CD14-positive monocyte (primary cell): ENCODE data around the gene CD276. TPM values are rescaled to one million over a fixed set of nuclear protein-coding genes. Genes with fewer than 3 reads are reported as not detected.

ENCODE experiments used
- DNase-seq, 3 donors: peaks; one replicate each; pipeline ENCODE4 v3.0.0-alpha.2; 2011 to 2022
- H2AFZ ChIP-seq: 2 replicates; pipeline ENCODE4 v1.6.0; 2012; ENCODE audit warnings: mild to moderate bottlenecking, low read depth, low read length, inconsistent platforms; ENCODE audit not compliant: insufficient read depth, poor library complexity, severe bottlenecking
- H3K27ac ChIP-seq, 2 donors: 1 replicate in 1 of 2; 2 replicates in 1 of 2; pipeline ENCODE4 v1.5.1; 2012 to 2013; ENCODE audit warnings: low read length in 2 of 2, control low read depth in 1 of 2, inconsistent platforms in 1 of 2, low read depth in 1 of 2, mild to moderate bottlenecking in 1 of 2
- H3K27me3 ChIP-seq, 2 donors: one replicate each; pipeline versions ENCODE4 v1.6.0 to v1.6.1; 2011 to 2013; ENCODE audit warnings: low read length in 2 of 2; ENCODE audit not compliant: control insufficient read depth in 2 of 2, insufficient read depth in 2 of 2
- H3K36me3 ChIP-seq, 2 donors: replicated peaks in 1 of 2; 1 replicate in 1 of 2; 2 replicates in 1 of 2; pipeline versions ENCODE4 v1.5.1 to v1.6.1; 2012 to 2013; ENCODE audit warnings: low read length in 2 of 2, control low read depth in 1 of 2, inconsistent platforms in 1 of 2, mild to moderate bottlenecking in 1 of 2; ENCODE audit not compliant: insufficient read depth in 2 of 2, control insufficient read depth in 1 of 2
- H3K4me1 ChIP-seq, 2 donors: 1 replicate in 1 of 2; 2 replicates in 1 of 2; pipeline versions ENCODE4 v1.5.1 to v1.6.1; 2012 to 2013; ENCODE audit warnings: low read length in 2 of 2, control low read depth in 1 of 2, inconsistent platforms in 1 of 2, mild to moderate bottlenecking in 1 of 2, moderate library complexity in 1 of 2; ENCODE audit not compliant: insufficient read depth in 2 of 2, control insufficient read depth in 1 of 2
- H3K4me2 ChIP-seq: replicated peaks from 2 replicates; pipeline ENCODE3; 2012; ENCODE audit warnings: low read length, moderate library complexity, mild to moderate bottlenecking; ENCODE audit not compliant: poor library complexity, severe bottlenecking; ENCODE audit errors: extremely low read depth
- H3K4me3 ChIP-seq, 3 experiments: fragments of 200-600 bp in 1 of 3; sonication (generic) in 1 of 3; replicated peaks in 1 of 3; 1 replicate in 2 of 3; 2 replicates in 1 of 3; pipeline ENCODE4 v1.5.1; 2011 to 2013; ENCODE audit warnings: low read length in 3 of 3, mild to moderate bottlenecking in 3 of 3, control low read depth in 2 of 3, low read depth in 2 of 3, inconsistent platforms in 1 of 3, moderate library complexity in 1 of 3
- H3K79me2 ChIP-seq: 2 replicates; pipeline ENCODE4 v1.6.0; 2012; ENCODE audit warnings: mild to moderate bottlenecking, control low read depth, inconsistent platforms, low read length, moderate library complexity; ENCODE audit not compliant: insufficient read depth
- H3K9ac ChIP-seq: 2 replicates; pipeline ENCODE4 v1.6.0; 2017; ENCODE audit warnings: low read length, mild to moderate bottlenecking; ENCODE audit not compliant: insufficient read depth, poor library complexity, severe bottlenecking
- H3K9me3 ChIP-seq, 2 donors: replicated peaks in 1 of 2; 1 replicate in 1 of 2; 2 replicates in 1 of 2; pipeline versions ENCODE4 v1.5.1 to v1.6.1; 2012 to 2013; ENCODE audit warnings: low read length in 2 of 2, control low read depth in 1 of 2; ENCODE audit not compliant: control insufficient read depth in 1 of 2, insufficient read depth in 1 of 2
- H4K20me1 ChIP-seq: 2 replicates; pipeline ENCODE4 v1.6.0; 2012; ENCODE audit warnings: mild to moderate bottlenecking, low read length, control low read depth, moderate library complexity; ENCODE audit not compliant: insufficient read depth
- H3K27ac Mint-ChIP-seq, 7 donors: one replicate each; pipeline ENCODE4 v1.8.0; 2020; ENCODE audit warnings: mild to moderate bottlenecking in 7 of 7, mixed read lengths in 7 of 7, moderate library complexity in 6 of 7, inconsistent platforms in 2 of 7
- H3K27me3 Mint-ChIP-seq, 3 donors: one replicate each; pipeline ENCODE4 v1.8.0; 2021 to 2022; ENCODE audit warnings: low read depth in 3 of 3, mild to moderate bottlenecking in 3 of 3, mixed read lengths in 3 of 3, moderate library complexity in 3 of 3, inconsistent platforms in 1 of 3
- H3K36me3 Mint-ChIP-seq, 2 donors: one replicate each; pipeline ENCODE4 v1.8.0; 2020; ENCODE audit warnings: mixed read lengths in 2 of 2, inconsistent platforms in 1 of 2, mild to moderate bottlenecking in 1 of 2
- H3K4me1 Mint-ChIP-seq: one replicate; pipeline ENCODE4 v1.8.0; 2020; ENCODE audit warnings: mild to moderate bottlenecking, mixed read lengths
- H3K4me3 Mint-ChIP-seq, 2 donors: one replicate each; pipeline ENCODE4 v1.8.0; 2020; ENCODE audit warnings: mild to moderate bottlenecking in 2 of 2, mixed read lengths in 2 of 2, moderate library complexity in 1 of 2
- H3K9me3 Mint-ChIP-seq, 7 donors: one replicate each; pipeline ENCODE4 v1.8.0; 2020 to 2022; ENCODE audit warnings: mixed read lengths in 7 of 7, mild to moderate bottlenecking in 6 of 7, moderate library complexity in 6 of 7, inconsistent platforms in 2 of 7
- WGBS: methylation state at CpG from one replicate; pipeline ENCODE4 v1.1.5; 2013; ENCODE audit warnings: missing lambda C conversion rate; ENCODE audit not compliant: insufficient coverage; 5-methylcytosine and 5-hydroxymethylcytosine counted together
- intact Hi-C, 2 donors: fragments of 100-400 bp; cut with micrococcal nuclease; formaldehyde crosslinking; loops; one replicate each; pipeline versions ENCODE4 v1.15.0 to v1.15.1; 2023
- polyA plus RNA-seq, 3 donors: library from polyadenylated mRNA; depleted of rRNA in 1 of 3; unstranded in 2 of 3; stranded (reverse) in 1 of 3; fragments of 300-500 nt in 2 of 3; fragments of >200 nt in 1 of 3; fragmentation: Illumina TruSeq in 2 of 3; gene quantifications; 1 replicate in 2 of 3; 2 replicates in 1 of 3; pipeline ENCODE4 v1.2.3, GENCODE V29; 2012 to 2021
- TF ChIP-seq, protein P1 (sequence below): fragments of 200-600 bp; IDR thresholded peaks from one replicate; pipeline ENCODE4 v1.8.0; 2022; ENCODE audit warnings: antibody characterized with exemption, mild to moderate bottlenecking

The CD276 gene
- polyA plus RNA-seq, 3 donors, result 0.52 to 0.72 (median 0.64) TPM

DNA sequence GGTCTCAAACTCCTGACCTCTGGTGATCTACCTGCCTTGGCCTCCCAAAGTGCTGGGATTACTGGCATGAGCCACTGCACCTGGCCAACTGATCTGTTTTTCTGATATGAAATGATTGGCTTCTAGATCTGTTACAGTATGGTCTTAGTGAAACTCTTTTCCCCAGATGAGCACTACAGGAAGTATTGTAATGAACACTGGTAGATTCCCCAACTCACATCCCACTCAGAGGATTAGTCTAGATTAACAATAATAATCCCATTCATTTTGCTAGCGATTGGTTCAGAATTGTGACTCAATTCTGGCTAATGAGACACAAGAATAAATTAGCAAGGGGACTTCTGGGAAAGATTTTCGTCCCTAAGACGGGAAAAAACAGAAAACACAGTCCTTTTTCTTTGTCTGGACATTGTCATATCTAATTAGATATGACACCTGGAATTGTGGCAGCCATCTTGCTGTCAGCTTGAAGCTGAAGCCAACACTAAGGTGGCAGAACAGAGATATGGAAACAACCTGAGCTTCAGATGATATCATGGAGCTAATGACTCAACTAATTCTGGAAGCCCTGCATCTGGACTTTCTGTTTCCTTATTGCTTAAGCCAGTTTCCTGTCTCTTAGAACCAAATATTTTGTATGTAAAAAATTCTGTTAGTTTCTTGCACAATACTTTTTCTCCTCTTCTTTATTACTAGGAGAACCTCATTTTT, 33.6 kb upstream of the CD276 start:
- H3K4me3 ChIP-seq, result peak overlapping the region in 1 of 3 experiments; percentile 38
- no CpG with 5 or more reads among the region's 3 CpGs for WGBS
- intact Hi-C loops, result no loop called here
- Mint-ChIP-seq H3K4me3 (peak overlapping the region in 1 of 2 donors; percentile 6), H3K27me3 (no peaks in the 10 kb centered on the region), H3K27ac (peak overlapping the region; percentile 7 to 85 (median 64)), H3K9me3 (peaks cover 0 to 1% (median 0%) of the 10 kb centered on the region in 7 donors), H3K4me1 (peaks cover 22% of the 10 kb centered on the region), H3K36me3 (no peaks in the 10 kb centered on the region)
- H3K79me2 ChIP-seq, result no peaks in the 10 kb centered on the region
- no peaks in the 10 kb centered on the region for H3K9me3 ChIP-seq
- peak overlapping the region; percentile 59 for H3K4me2 ChIP-seq
- H4K20me1 ChIP-seq, result no peaks in the 10 kb centered on the region
- H3K27me3 ChIP-seq, result no peaks in the 10 kb centered on the region
- TF ChIP-seq, protein P1, sequence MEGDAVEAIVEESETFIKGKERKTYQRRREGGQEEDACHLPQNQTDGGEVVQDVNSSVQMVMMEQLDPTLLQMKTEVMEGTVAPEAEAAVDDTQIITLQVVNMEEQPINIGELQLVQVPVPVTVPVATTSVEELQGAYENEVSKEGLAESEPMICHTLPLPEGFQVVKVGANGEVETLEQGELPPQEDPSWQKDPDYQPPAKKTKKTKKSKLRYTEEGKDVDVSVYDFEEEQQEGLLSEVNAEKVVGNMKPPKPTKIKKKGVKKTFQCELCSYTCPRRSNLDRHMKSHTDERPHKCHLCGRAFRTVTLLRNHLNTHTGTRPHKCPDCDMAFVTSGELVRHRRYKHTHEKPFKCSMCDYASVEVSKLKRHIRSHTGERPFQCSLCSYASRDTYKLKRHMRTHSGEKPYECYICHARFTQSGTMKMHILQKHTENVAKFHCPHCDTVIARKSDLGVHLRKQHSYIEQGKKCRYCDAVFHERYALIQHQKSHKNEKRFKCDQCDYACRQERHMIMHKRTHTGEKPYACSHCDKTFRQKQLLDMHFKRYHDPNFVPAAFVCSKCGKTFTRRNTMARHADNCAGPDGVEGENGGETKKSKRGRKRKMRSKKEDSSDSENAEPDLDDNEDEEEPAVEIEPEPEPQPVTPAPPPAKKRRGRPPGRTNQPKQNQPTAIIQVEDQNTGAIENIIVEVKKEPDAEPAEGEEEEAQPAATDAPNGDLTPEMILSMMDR, result no peak
- H3K36me3 ChIP-seq, result no peaks in the 10 kb centered on the region
- H3K27ac ChIP-seq, result peak overlapping the region in 1 of 2 donors; percentile 12
- H2AFZ ChIP-seq, result peak overlapping the region; percentile 8
- peaks cover 16 to 20% of the 10 kb centered on the region in 2 donors for H3K4me1 ChIP-seq
- H3K9ac ChIP-seq, result no peak overlapping the region
- DNase-seq, result peak; percentile 48 to 84 (median 75)

DNA sequence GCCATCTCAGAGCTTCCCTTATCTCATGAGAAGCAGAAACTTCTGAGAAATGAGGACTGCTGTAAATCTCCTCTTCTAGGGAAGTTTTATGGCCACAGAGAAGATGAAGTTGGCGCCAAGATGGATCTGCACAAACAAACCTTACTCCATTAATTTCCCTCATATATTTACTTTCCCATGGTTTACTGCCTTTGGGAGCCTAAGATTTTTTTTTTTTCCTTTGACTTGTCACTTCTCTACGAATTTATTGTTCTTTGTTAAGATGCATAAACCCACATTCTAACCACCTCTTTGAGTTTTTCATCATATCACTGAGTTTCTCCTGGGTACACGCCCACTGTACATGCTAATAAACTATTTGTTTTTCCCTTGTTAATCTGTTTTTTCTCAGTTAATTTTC, 29.5 kb upstream of the CD276 start:
- H3K27ac ChIP-seq, result no peak overlapping the region
- H3K27me3 ChIP-seq, result no peaks in the 10 kb centered on the region
- no peaks in the 10 kb centered on the region for H3K79me2 ChIP-seq
- H3K9ac ChIP-seq, result no peak overlapping the region
- H2AFZ ChIP-seq, result no peak overlapping the region
- H3K4me1 ChIP-seq, result peaks cover 16 to 20% of the 10 kb centered on the region in 2 donors
- H3K9me3 ChIP-seq, result no peaks in the 10 kb centered on the region
- H3K27ac Mint-ChIP-seq, result no peak overlapping the region
- no CpG with 5 or more reads among the region's 3 CpGs for WGBS
- H3K9me3 Mint-ChIP-seq, result peaks cover 0 to 2% (median 0%) of the 10 kb centered on the region in 7 donors
- H3K27me3 Mint-ChIP-seq, result peaks cover 0 to 5% (median 3%) of the 10 kb centered on the region in 3 donors
- TF ChIP-seq, protein P1, result no peak
- H3K4me3 Mint-ChIP-seq, result no peak overlapping the region
- peaks cover 20% of the 10 kb centered on the region for H3K4me1 Mint-ChIP-seq
- no peaks in the 10 kb centered on the region for H4K20me1 ChIP-seq
- no peak for DNase-seq
- intact Hi-C loops, result no loop called here
- no peaks in the 10 kb centered on the region for H3K36me3 ChIP-seq
- no peak overlapping the region for H3K4me3 ChIP-seq
- H3K36me3 Mint-ChIP-seq, result no peaks in the 10 kb centered on the region
- H3K4me2 ChIP-seq, result no peak overlapping the region
